CD4-positive, alpha-beta T cell treated with Interleukin-10 for 1 hour (primary cell): ENCODE results near the gene INPP4B.
A peak's percentile ranks its signal among the peaks of the same experiment; 100 is the strongest.

Source experiments
- DNase-seq: peaks from one replicate; pipeline ENCODE4 v3.0.0-alpha.2; 2020

INPP4B gene

DNA sequence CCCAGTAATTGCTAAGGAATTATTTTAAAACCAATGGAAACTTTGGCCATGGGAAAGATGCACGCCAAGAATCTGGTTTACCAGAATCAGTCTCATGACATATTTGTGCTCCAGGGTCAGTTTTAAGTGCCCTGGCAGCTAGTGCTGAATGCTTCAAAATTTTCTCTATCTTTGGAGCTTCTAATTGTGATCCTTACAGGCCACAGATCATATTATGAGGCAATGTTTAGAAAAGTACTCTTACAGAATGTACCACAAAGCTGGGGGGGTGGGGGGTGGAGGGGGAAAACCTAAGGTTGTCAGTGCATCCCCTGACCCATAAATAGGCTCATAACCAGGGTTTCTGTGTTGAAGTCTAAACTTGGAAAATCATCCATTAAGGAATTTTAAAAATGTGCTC is 514.5 kb downstream of the INPP4B start:
- no peak for DNase-seq

DNA sequence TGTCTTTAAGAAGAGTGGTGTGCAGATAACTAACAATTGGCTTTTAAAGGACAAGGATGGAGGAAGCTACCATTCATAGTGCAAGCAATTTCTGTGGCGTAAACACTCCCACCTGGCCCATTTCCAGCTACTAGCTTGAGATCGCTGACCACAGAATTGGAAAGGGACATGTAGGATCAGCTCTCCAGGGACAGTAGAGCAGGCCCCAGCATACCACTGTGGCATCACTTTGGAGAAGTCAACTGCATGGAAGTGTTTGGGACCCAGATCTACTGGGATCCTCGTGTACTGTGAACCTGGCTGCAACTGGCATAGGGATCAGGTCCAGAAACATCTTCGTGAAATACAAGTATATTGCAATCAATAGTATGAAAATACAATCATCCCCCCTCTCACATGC is 515.0 kb downstream of the INPP4B start:
- no peak for DNase-seq

DNA sequence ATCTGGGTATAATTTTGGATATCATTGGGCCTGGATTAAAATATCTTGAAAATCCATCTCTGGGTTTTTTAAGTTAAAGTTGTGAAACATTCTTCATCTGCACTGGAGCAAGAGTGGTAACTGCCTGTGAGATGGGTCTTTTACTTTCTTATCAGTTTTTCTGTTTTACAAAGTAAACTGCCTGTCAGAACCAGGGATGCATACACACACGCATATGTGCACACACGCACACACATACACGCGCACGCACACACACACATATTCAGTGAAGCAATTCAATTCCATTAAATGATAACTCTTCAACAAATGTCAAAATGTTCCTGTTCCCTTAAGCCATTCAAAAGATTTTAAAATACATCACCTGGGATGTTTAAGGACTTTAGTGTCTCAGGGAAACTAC is 515.8 kb downstream of the INPP4B start:
- no peak for DNase-seq

DNA sequence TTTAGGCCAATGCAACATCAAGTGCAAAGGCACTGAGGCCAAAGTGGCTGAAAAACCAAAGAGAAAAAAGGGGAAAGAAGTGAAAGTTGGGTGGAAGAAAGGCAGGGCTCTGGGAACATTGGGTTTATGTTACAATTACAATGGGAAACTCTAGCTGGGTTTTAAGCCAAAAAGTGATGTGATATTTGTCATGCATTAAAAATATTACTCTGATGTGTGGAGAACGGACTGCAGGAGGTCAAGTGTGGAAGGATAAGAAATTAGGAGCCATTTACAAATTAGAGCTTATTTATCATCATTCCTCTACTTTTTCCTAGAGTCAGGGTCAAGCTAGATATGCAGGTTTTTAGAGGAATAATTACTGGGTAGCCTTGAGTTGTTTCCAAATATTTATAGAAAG is 516.8 kb downstream of the INPP4B start:
- no peak for DNase-seq

DNA sequence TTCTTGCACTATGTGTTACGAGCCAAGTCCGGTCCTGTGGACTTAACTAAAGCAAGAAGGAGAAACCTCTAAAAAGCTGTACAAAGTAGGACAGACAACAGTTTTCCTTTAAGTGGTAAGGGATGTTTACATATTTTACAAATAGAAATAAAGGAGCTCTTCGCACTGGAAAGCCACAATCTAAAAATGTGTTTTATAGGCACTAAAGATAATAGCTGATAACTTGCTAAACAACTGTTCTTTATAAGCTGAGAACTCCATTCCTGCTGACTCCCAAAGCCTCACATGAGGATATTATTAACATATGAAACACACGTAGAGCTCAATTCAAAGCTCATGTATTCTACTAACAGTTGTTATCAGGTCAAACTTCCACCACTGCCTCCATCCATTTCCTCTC is 519.9 kb downstream of the INPP4B start:
- no peak for DNase-seq

DNA sequence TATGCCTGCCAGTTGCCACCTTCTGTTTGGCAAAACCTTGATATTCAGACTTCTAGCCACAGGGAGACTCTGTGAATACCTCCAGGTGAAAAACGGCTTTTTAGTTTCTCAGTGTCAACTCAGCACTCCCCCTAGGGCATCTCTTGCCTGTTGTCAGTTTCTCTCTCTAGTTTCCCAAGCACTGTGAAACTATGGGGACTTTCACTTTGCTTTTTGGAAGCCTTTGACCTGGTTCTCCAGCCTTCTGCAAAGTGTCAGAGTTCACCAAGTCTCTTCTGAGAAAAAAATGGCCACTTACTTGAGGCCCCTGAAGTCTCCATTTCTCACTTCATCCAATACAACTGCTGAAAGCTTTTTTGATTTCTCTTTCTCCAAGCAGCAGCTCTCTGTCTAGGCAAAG is 521.5 kb downstream of the INPP4B start:
- no peak for DNase-seq

DNA sequence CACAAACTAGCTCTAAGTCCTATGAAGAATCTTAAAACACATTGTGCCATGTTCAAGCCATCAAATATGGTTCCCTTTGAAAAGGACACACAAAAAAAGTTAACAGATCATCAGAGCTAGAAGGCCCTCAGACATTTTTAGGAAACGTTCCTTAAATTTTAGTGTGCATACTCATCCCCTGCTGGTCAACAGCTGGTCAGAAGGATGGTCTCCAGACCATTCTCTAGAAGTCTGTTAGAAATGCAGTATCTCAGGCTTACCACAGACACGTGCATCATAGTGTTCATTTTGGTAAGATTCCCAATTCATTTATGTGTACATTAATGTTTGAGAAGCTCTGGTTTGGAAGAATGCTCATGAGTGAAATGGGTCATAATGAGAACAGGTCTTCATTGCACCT is 523.1 kb downstream of the INPP4B start:
- no peak for DNase-seq

DNA sequence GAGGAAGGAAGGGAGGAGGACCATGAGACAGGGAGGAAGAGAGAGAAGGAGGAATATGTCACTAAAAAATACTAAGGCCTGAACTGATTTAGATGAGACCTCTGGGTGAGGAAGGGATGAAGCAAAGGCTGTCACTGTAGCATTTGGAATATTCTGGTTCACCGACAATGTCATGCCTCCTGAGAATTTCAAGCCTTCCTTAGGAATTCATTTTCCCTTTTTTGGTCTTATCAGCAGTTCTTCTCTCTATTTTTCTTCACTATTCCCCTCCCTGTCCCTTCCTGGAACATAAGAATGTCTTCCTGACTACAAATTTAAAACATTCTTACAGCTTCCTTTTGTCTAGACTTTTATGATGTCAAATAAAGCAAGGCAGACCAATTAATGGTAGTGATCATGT is 527.8 kb downstream of the INPP4B start:
- no peak for DNase-seq

DNA sequence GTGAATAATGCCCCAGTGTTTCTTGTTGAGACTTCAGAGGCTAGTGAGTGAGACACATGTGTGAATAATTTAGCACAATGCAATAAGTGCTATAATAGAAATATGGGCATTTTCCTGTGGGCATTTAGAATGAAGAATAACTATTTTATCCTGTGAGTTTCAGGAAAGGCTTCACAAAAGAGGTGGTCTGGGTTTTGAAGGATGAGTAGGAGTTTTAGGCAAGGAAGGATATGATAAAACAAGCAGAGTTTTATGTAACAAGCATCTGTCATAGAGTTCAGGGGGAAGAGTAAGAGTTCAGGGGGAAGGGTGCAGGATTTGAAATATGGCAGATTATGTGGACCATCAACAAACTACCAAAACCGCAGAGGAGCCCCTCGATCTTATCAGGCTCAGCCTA is 529.2 kb downstream of the INPP4B start:
- DNase-seq = no peak

DNA sequence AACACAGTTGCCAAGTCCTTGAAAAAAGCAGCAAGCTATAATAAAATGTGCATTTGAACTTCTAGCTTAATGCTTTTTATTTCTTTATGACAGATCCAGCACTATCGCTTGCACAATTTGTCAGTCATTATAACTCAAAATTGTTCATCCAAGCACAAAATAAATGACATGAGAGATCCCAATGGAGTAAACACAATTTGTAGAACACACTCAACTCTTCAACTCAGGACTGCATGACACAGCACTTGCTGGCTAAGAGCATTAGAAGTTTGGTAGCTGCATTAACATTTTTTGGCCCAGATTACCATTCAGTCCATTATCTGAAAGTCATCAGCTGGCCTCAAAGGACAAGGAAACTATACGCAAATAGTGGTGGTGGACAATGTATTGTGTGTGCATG is 530.1 kb downstream of the INPP4B start:
- DNase-seq = no peak

DNA sequence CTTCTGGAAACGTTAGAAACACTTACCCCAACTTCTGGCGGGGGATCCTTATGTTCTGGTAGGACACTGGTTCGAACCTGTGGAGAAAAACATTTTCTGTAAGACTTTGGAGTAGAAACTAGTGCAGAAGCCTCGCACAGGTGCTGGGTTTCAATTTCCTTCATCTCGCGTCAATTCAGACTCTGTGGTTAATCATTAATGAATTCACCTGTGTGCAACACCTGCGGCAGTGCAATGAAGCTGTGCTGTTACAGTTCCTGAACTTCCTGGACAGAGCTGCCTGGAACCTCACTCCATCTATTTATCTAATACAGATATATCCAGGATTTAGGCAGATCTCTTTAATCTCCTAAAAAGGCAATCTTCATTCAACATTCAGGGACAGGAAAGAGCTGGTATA is 531.4 kb downstream of the INPP4B start:
- DNase-seq = no peak

DNA sequence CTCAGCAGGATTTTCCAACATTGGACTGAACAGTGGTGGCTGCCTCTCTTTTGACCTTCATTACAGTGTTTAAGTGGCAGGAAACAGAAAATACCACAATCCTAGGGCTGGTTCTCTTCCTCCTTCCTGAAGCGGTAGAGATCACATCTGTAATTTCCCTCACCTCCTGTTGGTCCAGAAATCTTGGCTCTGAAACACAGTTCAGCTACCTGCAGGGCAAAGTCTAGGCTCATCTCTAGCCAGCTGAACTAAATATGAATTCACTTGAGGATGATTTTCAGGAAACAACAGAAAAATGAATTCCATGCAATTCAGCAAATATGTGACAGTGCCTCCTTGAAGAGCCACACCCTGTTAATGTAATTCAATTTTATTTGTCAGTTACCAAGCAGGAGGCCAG is 531.9 kb downstream of the INPP4B start:
- DNase-seq = no peak

DNA sequence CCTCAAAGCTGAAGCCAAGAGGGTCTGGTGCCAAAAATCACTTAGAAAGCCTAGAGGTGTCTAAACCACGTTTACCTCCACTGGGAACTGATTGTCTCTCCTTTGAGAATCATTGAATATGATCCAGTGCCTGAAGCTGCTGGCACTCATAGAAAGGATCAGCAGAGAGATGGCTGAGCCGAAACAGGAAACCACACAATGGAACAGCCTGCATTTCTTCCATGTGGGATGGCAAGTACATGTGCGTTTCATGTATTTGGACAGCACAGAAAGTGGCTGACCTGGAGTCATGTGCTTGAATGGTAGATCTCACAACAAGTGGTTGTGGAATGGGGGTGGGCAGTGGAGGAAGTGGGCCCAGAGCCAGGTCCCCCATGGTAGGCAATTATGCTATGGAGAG is 533.7 kb downstream of the INPP4B start:
- DNase-seq = no peak

DNA sequence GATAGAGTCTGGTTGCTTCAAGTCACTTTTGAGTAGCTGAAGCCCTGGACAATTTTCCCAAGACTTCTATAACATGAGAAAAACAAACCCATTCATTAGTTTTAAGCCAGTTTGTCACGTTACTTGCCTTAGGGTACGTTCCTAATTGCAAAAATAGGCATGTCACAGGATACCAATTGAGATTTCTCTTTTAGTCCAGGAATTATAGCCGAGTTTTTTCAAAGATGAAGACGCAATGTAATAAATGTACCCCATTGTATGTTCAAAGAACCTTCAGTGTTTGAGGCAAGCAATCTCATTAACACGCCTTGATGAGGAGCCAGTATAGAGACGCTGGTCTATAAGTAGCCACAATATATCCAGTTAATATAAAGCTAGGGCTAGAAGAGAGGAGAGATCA is 534.2 kb downstream of the INPP4B start:
- DNase-seq = no peak

DNA sequence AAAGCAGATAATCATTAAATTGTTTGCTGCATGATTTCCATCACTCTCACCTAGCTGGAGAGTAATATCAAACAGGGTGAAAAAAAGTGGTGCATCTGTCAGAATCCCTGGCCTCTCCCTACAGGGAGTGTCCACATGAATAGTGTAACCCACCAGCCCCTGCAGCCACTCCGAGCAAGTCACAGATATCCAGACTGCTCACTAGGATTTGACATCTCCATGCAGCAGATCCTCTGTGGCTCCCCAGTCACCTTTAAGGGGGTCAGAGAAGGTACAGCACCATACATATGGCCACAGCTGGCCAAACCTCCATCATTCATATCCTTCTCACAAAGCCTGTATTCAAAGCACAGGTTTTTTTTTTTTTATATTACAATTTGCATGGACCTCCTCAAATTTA is 536.3 kb downstream of the INPP4B start:
- DNase-seq = no peak

DNA sequence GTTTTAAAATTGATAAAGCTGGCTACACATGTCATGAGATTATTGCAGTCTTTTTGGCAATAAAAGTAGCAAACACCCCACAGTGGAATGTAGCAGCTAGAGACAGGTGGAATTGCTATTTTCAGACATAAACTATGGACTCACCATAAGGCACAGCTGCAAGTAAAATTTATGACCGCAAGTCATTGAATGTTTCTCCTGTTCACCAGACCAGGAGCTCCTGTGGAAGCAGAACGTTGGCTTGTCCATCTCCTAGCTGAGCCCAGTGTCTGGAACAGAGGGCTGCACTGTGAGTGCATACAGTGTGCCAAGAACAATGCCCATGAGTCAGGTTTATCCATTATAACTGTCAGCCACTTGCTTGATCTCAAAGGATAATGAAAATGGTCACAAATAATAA is 538.2 kb downstream of the INPP4B start:
- DNase-seq = no peak

DNA sequence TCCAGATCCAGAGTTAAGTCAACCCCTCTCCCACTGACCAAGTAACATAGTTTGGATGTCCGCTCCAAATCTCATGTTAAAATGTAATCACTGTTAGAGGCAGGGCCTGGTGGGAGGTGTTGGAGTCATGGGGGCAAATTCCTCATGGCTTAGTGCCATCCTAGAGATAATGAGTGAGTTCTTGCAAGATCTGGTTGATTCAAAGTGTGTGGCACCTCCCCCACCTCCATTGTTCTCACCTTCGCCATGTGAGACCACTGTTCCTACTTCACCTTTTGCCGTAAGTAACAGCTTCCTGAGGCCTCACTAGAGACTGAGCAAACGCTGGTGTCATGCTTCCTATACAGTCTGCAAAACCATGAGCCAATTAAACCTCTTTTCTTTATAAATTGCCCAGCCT is 548.8 kb downstream of the INPP4B start:
- DNase-seq = no peak

DNA sequence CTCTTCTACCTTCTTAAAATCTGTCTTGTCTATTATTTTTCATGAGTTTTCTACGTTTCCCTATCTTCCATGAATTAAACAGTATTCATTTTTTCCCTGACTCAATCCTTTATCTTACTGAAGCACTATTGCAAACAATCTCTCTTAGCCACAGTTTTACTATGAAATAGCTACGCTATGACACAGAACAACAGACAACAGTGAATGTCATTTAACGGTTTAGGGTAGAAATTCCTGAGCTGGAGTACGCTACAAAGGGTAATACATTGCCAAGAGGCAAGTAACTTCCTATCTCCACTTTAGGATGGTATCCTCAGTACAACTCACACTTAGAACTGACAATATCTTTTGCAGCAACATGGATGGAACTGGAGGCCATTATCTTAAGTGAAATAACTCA is 552.6 kb downstream of the INPP4B start:
- no peak for DNase-seq

DNA sequence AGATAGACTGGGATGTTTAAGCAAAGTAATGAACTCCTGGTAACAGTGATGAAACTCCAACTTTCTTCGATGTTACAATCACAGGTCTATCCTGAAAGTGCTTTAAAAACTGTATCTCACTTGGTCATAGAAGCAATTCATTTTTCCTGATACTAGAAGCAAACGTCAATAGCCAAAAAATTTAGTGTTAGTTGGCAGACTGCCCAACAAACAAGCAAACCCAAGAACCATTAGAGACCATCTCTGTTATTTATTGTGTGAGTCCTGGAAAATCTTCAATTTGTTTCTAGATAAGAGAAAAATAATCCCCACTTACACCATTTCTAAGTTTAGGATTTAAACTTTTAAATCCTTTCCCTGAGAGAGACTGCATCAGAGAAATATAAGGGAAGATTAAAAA is 553.9 kb downstream of the INPP4B start:
- no peak for DNase-seq

DNA sequence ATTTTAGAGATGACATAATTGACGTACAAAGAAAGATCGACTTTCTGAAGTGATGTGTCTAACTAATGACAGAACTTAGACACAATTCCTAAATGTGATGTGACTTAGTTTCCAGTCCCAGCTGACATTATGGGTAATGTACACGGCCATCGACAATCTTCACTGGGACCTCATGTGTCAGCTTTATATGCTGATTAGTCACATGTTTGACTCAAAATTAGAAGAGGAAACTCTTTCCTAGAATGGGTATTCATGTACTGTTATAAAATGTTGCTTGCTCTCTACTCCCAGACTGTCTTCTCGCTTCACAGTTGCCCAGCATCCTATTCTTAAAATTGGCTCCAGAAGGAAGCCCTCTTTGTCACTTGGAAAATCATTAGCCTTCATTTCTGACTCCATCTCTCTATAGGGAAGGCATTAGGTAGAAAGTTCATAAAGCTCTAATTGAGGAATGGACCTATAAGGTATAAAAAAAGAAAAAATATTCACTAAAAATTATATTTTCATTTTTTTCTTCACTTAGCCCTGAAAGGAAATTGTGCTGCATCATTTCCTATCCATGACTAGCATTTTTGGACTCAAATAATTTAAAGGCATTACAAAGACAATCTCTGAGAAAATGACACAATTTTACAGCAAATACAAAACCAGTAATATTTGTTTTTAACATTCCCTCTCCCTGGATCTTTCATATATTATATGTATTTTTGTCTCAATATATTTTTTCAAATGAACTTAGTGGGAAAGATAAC is 554.6 kb downstream of the INPP4B start:
- no peak for DNase-seq

DNA sequence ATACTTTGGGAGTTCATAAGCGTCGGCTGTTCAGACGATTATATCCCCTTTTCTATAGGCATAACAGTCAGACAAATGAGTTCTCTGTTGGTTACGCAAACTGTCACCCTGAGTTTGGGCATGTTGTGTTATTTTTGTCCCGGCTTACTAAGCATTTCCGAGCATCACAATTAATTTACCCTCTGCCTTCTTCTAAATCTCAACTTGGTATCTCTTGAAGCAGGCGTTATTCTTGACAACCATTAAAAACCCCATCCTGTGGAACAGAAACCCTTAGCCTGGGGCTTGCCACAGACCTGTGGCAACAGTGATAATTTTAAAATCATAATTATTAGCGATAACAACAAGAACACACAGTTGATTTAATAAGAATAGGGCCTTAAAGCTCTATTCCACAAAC is 558.7 kb downstream of the INPP4B start:
- DNase-seq = no peak

DNA sequence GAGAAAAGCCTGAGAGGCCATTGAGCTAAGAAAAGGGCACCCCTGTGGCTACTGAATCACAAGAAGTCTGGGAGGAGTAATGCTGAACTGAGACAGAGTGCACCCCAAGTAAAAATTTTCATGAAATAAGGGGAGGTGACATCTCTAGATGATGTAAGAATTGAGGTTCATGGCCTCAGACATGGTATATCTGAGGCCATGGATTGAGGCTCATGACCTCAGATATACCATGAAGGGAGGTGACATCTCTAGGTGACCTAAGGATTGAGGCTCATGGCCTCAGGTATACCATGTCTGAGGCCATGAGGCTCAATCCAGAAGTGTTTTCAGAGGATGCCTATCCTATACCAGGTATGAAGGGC is 560.9 kb downstream of the INPP4B start:
- DNase-seq = no peak

DNA sequence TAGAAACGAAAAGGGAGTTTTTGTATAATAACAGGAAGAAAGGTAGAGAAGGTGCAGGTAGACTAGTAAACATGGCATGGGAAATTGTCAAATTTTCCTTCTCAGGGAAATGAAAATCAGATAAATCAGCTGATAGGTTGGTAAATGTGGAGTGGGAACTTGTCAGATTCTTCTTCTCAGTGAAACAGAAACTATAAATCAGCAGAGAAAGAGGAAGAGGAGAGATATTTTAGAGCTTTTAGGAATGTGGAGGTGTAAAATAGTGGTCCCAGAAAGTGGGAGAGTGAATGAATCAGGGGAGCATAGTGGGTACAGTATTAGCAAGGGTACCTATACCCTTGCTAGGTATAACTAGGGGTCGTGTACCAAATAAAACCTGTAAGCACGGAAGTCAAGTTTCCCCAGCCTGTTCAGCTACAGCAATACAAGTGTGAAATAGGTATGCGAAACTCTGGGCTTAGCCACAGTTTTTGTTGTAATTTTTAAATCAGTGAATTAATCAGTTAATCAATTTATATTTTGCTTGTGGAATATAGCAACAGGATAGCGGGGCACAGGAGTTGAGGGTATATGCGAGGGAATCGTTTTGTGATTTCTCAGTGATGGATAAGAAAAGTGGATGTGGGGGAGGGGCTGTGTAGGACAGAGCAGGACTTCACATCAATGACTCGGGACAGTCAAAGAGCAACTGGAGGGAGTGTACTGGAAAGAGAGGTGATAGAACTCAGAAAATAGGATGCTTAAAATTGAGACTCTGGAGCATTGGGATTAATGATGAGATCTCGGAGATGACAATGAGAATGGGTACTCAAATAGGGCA is 561.5 kb downstream of the INPP4B start:
- DNase-seq = no peak

DNA sequence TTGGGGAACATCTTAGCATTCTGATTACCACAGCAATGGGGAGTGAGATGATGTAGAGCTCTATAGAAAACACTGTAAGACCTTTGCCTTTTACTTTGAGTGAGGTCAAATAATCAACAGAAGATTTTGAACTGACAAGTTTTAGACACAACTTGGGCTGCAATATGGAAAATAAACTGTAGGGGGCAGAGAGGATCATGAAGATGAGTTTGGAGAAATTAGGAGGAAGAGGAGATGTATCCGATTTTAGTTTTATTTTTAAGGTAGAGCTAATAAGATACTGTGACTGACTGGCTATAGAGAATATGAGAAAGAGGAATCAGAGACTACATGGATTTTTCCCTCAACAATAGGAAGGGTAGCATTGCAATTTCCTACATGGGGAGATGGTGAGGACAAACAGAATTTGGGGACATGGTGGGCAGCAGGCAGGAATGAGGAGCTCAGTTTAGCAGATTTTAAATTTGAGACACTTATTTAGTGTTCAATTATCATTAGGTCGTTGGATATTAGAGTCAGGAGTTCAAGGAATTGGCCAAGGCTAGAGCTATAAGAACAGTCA is 563.1 kb downstream of the INPP4B start:
- DNase-seq = peak; percentile 58

DNA sequence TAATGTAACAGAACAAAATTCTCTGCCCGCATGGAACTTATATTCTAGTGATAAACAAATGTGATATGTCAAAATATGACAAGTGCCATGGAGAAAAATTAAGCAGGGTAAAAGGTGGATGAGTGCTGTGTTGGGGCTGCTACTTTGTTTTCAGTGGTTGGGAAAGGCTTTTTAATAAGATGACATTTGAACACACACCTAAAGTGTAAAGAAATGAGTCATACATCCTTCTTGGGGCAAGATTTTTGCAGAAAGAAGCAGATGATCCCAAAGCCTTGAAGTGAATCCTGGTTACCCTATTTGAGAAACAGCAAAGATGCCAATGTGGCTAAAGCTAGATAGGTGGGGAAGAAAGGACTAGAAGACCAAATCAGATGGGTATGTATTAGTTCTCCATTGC is 564.1 kb downstream of the INPP4B start:
- no peak for DNase-seq
